Large intestine (tissue), 3 donors: Measurements from ENCODE around the gene SLC38A10. TPM values are rescaled to one million over a fixed set of nuclear protein-coding genes. Genes with fewer than 3 reads are reported as not detected.

Experiments
- DNase-seq, 2 donors: peaks; one replicate each; pipeline versions ENCODE4 v3.0.0 to v3.0.0-alpha.2; 2013
- H3K27ac ChIP-seq: one replicate; pipeline ENCODE4 v1.5.1; 2013; ENCODE audit warnings: low read length
- H3K27me3 ChIP-seq: 2 replicates; pipeline ENCODE4 v1.6.1; 2013; ENCODE audit warnings: low read length; ENCODE audit not compliant: control insufficient read depth, insufficient read depth
- H3K36me3 ChIP-seq: 2 replicates; pipeline ENCODE4 v1.6.1; 2013; ENCODE audit warnings: low read length; ENCODE audit not compliant: control insufficient read depth, insufficient read depth
- H3K4me1 ChIP-seq: one replicate; pipeline ENCODE4 v1.6.1; 2013; ENCODE audit warnings: low read length; ENCODE audit not compliant: control insufficient read depth, insufficient read depth
- H3K4me3 ChIP-seq: one replicate; pipeline ENCODE4 v1.5.1; 2013; ENCODE audit warnings: low read length
- H3K9me3 ChIP-seq: one replicate; pipeline ENCODE4 v1.6.1; 2013; ENCODE audit warnings: mild to moderate bottlenecking, low read depth, low read length, moderate library complexity; ENCODE audit not compliant: control insufficient read depth
- WGBS: methylation state at CpG from one replicate; pipeline ENCODE4 v1.1.5; 2013; ENCODE audit warnings: low lambda C conversion rate; ENCODE audit not compliant: insufficient coverage; 5-methylcytosine and 5-hydroxymethylcytosine counted together
- polyA plus RNA-seq: library from polyadenylated mRNA; unstranded; fragments of 120-200 nt; gene quantifications from one replicate; pipeline ENCODE4 v1.2.1, GENCODE V29; 2013

Gene SLC38A10
- polyA plus RNA-seq, 1 donor = 86.5 TPM

GRCh38 chr17:81285894-81286293, 9.2 kb downstream of the SLC38A10 start:
- no CpG with 5 or more reads among the region's 12 CpGs for WGBS
- Histone ChIP-seq H3K27me3 (no peaks in the 10 kb centered on the region), H3K4me3 (no peak overlapping the region), H3K9me3 (peaks cover 5% of the 10 kb centered on the region), H3K27ac (no peak overlapping the region), H3K4me1 (no peaks in the 10 kb centered on the region), H3K36me3 (peaks cover 70% of the 10 kb centered on the region)
- no peak for DNase-seq

- no CpG with 5 or more reads among the region's 37 CpGs for WGBS
- H3K27ac ChIP-seq = peak overlapping the region; percentile 14
- H3K27me3 ChIP-seq = no peaks in the 10 kb centered on the region
- peaks cover 5% of the 10 kb centered on the region for H3K9me3 ChIP-seq
- H3K4me1 ChIP-seq = no peaks in the 10 kb centered on the region
- H3K36me3 ChIP-seq = peaks cover 73% of the 10 kb centered on the region
- DNase-seq = peak in 1 of 2 donors; percentile 27
- peak overlapping the region; percentile 1 for H3K4me3 ChIP-seq
Observed at GRCh38 chr17:81285179-81285878, 9.8 kb downstream of the SLC38A10 start.

- H3K4me1 ChIP-seq = no peaks in the 10 kb centered on the region
- no peak for DNase-seq
- H3K27ac ChIP-seq = no peak overlapping the region
- peaks cover 76% of the 10 kb centered on the region for H3K36me3 ChIP-seq
- H3K4me3 ChIP-seq = no peak overlapping the region
- no CpG with 5 or more reads among the region's 16 CpGs for WGBS
- no peaks in the 10 kb centered on the region for H3K27me3 ChIP-seq
- H3K9me3 ChIP-seq = peaks cover 5% of the 10 kb centered on the region
Observed at GRCh38 chr17:81282876-81283275, 12.2 kb downstream of the SLC38A10 start.

GRCh38 chr17:81282141-81282540, 13.0 kb downstream of the SLC38A10 start:
- no peak overlapping the region for H3K27ac ChIP-seq
- WGBS = no CpG with 5 or more reads among the region's 33 CpGs
- peaks cover 5% of the 10 kb centered on the region for H3K9me3 ChIP-seq
- peaks cover 5% of the 10 kb centered on the region for H3K4me1 ChIP-seq
- DNase-seq = no peak
- H3K27me3 ChIP-seq = no peaks in the 10 kb centered on the region
- peaks cover 74% of the 10 kb centered on the region for H3K36me3 ChIP-seq
- H3K4me3 ChIP-seq = no peak overlapping the region

DNA sequence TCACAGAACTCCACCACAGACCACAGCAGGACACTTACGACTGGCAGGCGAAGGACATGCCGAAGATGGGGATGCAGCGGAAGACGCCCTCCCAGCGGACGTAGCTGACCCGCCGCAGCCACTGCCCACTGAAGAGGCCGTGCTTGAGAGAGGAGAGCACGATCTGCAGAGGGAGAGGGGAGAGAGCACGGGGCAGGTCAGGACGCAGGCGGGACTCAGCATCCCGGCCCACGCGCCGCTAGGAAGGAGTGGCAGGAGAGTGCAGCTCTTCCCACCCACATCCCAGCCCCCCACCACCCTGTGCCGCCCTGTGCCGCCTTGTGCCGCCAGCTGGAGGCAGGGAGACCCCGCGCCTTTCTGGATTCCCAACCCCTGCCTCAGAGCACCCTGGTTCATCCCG, 14.5 kb downstream of the SLC38A10 start:
- Histone ChIP-seq H3K27me3 (no peaks in the 10 kb centered on the region), H3K36me3 (peaks cover 74% of the 10 kb centered on the region), H3K9me3 (peaks cover 5% of the 10 kb centered on the region), H3K4me1 (peaks cover 7% of the 10 kb centered on the region), H3K4me3 (no peak overlapping the region), H3K27ac (no peak overlapping the region)
- no CpG with 5 or more reads among the region's 24 CpGs for WGBS
- no peak for DNase-seq

DNA sequence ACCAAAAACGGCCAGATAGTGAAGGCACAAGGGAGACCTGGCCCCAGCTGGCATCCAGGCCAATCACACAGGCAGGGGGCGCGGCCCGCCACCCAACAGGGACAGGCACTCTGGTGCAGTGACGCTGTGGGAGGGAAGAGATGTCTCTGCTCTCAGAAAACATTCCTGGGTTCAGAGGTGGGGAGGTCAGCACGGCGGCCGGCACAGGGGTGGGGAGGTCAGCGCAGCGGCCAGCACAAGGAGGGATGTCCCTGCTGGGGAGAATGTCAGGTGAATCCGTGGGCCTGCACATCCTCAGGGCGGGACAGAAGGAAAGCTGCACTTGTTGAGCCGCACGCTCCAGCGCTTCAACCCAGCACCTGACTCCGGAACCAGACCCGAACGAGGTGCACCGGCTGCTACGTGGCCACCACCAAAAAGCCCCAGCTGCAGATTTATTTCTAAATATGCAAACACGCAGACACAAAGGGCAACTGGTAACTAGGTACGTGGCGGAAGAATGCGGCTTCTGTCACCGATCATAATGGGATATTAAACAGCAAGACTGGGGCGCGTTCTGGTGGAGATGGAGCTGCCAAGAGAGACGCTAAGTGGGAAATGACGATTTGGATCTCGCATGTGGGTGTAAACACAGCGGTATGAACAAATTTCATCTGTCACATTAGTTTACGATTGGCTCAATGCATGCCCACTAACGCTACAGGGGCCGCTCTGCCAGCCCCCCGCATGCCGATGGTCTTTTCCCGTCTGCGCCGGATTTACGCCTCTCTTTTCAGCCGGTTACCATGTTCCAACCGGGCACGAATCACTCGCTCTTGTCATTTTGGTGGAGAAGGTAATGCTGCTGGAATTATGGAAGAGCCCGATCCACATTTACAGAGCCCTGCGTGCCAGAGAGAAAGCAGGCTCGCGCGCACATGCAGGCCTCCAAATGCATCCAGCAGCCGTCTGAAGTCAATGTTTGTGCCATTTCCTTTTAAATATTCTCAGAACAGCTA, 15.5 kb downstream of the SLC38A10 start:
- Histone ChIP-seq H3K4me3 (no peak overlapping the region), H3K27ac (no peak overlapping the region), H3K9me3 (peaks cover 5% of the 10 kb centered on the region), H3K27me3 (no peaks in the 10 kb centered on the region), H3K4me1 (peaks cover 7% of the 10 kb centered on the region), H3K36me3 (peaks cover 71% of the 10 kb centered on the region)
- WGBS = 98% methylated on average over 8 of the region's 50 CpGs
- DNase-seq = no peak

GRCh38 chr17:81278831-81279230, 16.3 kb downstream of the SLC38A10 start:
- Histone ChIP-seq H3K9me3 (peaks cover 5% of the 10 kb centered on the region), H3K36me3 (peaks cover 74% of the 10 kb centered on the region), H3K4me3 (no peak overlapping the region), H3K27ac (no peak overlapping the region), H3K27me3 (no peaks in the 10 kb centered on the region), H3K4me1 (peaks cover 7% of the 10 kb centered on the region)
- DNase-seq = no peak
- no CpG with 5 or more reads among the region's 8 CpGs for WGBS

- peaks cover 5% of the 10 kb centered on the region for H3K9me3 ChIP-seq
- 100% methylated on average over 3 of the region's 20 CpGs for WGBS
- H3K4me3 ChIP-seq = no peak overlapping the region
- H3K27ac ChIP-seq = peak overlapping the region; percentile 31
- no peak for DNase-seq
- H3K4me1 ChIP-seq = peaks cover 7% of the 10 kb centered on the region
- peaks cover 75% of the 10 kb centered on the region for H3K36me3 ChIP-seq
- H3K27me3 ChIP-seq = no peaks in the 10 kb centered on the region
Observed at GRCh38 chr17:81277946-81278693, 17.0 kb downstream of the SLC38A10 start.

DNA sequence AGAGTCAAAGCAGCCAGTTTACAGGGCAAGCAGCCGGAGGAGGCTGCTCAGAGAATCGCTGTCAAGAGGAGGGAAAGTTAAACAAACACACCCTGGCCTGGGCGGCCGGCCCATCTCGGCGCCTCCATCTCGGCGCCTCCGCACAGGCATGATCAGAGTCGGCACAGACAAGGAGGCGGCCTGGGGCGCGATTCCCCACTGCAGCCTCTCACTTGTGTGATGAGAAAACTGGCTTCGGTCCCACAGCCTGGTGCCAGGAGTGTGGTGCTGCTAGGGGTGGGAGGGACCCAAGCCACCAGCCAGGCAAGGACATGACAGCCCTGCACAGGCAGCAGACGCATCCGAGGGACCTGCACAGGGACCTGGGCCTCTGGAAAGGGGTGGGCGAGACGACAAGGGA, 17.7 kb downstream of the SLC38A10 start:
- peaks cover 4% of the 10 kb centered on the region for H3K9me3 ChIP-seq
- H3K27ac ChIP-seq = peak overlapping the region; percentile 31
- H3K4me3 ChIP-seq = no peak overlapping the region
- WGBS = no CpG with 5 or more reads among the region's 18 CpGs
- peaks cover 75% of the 10 kb centered on the region for H3K36me3 ChIP-seq
- peaks cover 7% of the 10 kb centered on the region for H3K4me1 ChIP-seq
- H3K27me3 ChIP-seq = no peaks in the 10 kb centered on the region
- DNase-seq = peak in 1 of 2 donors; percentile 37

DNA sequence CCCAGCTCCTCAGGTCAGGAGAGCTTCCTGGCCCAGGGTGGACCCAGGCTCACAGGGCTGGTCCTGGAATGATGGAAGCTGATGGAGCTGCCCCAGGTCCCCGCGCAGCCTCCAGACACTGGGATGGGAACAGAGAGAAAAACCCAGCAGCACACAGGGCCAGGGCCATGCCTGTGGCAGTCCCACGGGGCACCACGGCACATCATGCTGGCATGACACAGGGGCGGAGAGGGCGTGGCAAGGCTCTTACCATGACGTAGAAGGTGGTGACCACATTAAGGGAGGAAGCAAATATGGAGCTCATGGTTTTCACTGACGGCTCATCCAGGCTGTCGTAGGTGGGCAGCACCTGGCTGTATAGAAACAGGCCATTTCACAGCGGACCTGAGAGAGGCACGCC, 18.3 kb downstream of the SLC38A10 start:
- DNase-seq = no peak
- Histone ChIP-seq H3K36me3 (peaks cover 73% of the 10 kb centered on the region), H3K27ac (no peak overlapping the region), H3K9me3 (no peaks in the 10 kb centered on the region), H3K4me3 (no peak overlapping the region), H3K27me3 (no peaks in the 10 kb centered on the region), H3K4me1 (peaks cover 7% of the 10 kb centered on the region)
- no CpG with 5 or more reads among the region's 11 CpGs for WGBS
